ENCODE data around the gene EIF1AD.

GRCh38 chr11:66016793-66017177, 14.8 kb upstream of the EIF1AD start:
- TF ChIP-seq TAF1 (IDR thresholded peaks at IDR 0.05; ENCODE audit: borderline replicate concordance, low read depth, low read length) (no peak), POLR2A (IDR thresholded peaks at IDR 0.05; ENCODE audit: low read depth, low read length) (no peak)

Data from GM12892 (cell line).